NB4 (cell line): Measurements from ENCODE around the gene SMOC2.

Experiments used
- CTCF ChIP-seq: IDR thresholded peaks from one replicate; pipeline ENCODE4 v1.5.1; 2012; ENCODE audit warnings: low read depth, low read length
- POLR2A ChIP-seq: IDR thresholded peaks from 2 replicates; pipeline ENCODE4 v1.6.1; 2011; ENCODE audit warnings: mild to moderate bottlenecking; ENCODE audit not compliant: insufficient read length; ENCODE audit errors: extremely low read depth

- no peak for TF ChIP-seq POLR2A
- no peak for TF ChIP-seq CTCF
These were observed 156.5 kb downstream of the SMOC2 start for GRCh38 chr6:168597471-168597875.
